Fibroblast of mammary gland (primary cell): ENCODE results near the gene COL9A2.

Experiments
- DNase-seq: peaks from one replicate; pipeline ENCODE4 v3.0.0-alpha.2; 2010; ENCODE audit warnings: low read depth
- H3K4me3 ChIP-seq: 2 replicates; pipeline ENCODE4 v1.5.1; 2011; ENCODE audit warnings: low read depth, mild to moderate bottlenecking, low read length, moderate library complexity; ENCODE audit not compliant: control insufficient read depth
- TF ChIP-seq, protein P1 (sequence below): conservative IDR thresholded peaks from 2 replicates; pipeline ENCODE4 v1.5.1; 2011; ENCODE audit warnings: low read depth, low read length, inconsistent platforms; ENCODE audit not compliant: control insufficient read depth, insufficient read depth

Gene COL9A2

DNA sequence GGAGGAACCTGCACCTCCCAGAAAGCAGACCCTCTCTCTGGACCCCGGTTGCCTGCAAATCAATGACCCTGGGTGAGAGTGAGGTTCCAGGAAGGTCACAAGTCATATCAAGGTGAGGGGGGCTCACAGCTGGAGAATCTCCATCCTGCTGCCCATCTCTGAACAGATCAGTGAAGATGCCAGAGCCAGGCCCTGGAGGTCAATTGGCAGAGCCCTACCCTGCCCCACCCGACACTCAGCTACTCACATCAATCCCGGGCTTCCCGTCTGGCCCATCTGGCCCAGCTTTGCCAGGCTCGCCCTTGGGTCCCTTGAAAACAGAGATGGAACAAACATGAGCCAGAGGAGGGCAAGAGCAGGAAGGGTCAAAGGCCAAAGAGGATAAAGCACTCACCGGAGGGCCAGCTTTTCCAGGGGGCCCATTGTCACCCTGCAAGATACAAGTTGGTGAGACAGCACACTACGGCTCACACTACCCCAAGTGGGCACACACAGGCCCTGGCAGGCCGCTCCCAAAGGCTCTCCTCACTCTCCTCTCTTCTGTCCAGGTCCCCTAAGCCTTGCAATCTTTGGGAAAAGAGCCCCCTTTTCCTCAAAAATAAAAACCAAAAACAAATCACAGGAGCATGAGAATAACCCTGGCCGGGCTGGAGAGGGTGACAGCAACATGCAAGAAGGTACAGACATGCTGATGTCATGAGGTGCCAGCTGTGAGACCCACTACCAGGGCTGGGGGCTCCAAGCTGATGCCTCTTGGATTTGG lies 2.9 kb downstream of the COL9A2 start:
- TF ChIP-seq, protein P1, sequence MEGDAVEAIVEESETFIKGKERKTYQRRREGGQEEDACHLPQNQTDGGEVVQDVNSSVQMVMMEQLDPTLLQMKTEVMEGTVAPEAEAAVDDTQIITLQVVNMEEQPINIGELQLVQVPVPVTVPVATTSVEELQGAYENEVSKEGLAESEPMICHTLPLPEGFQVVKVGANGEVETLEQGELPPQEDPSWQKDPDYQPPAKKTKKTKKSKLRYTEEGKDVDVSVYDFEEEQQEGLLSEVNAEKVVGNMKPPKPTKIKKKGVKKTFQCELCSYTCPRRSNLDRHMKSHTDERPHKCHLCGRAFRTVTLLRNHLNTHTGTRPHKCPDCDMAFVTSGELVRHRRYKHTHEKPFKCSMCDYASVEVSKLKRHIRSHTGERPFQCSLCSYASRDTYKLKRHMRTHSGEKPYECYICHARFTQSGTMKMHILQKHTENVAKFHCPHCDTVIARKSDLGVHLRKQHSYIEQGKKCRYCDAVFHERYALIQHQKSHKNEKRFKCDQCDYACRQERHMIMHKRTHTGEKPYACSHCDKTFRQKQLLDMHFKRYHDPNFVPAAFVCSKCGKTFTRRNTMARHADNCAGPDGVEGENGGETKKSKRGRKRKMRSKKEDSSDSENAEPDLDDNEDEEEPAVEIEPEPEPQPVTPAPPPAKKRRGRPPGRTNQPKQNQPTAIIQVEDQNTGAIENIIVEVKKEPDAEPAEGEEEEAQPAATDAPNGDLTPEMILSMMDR, result no peak
- no peak for DNase-seq
- no peak overlapping the region for H3K4me3 ChIP-seq

DNA sequence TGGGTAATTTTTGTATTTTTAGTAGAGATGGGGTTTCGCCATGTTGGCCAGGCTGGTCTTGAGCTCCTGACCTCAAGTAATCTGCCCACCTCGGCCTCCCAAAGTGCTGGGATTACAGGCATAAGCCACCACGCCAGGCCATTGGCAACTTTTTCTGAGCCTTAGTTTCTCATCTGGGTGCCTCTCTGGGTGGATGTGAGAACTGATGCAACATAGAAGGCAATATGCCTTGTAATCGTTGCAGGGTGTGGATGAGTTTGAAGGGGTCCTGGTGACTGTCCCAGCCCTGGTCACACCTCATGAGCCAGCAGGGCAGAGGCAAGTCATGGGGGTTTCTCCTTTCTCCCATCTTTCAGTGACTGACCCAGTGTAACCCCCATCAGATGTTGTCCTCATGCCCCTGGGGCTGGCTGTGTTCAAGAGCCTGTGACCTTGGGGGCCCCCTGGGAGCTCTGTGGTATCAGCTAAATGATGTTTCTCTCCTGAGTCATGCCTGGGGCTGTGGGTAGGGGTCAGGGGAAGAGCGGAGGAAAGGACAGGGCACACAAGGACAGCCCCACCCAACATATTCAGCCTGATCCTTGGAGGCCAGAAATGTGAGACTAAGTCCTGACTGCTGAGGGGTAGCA lies 3.6 kb downstream of the COL9A2 start:
- DNase-seq, result peak; percentile 56

DNA sequence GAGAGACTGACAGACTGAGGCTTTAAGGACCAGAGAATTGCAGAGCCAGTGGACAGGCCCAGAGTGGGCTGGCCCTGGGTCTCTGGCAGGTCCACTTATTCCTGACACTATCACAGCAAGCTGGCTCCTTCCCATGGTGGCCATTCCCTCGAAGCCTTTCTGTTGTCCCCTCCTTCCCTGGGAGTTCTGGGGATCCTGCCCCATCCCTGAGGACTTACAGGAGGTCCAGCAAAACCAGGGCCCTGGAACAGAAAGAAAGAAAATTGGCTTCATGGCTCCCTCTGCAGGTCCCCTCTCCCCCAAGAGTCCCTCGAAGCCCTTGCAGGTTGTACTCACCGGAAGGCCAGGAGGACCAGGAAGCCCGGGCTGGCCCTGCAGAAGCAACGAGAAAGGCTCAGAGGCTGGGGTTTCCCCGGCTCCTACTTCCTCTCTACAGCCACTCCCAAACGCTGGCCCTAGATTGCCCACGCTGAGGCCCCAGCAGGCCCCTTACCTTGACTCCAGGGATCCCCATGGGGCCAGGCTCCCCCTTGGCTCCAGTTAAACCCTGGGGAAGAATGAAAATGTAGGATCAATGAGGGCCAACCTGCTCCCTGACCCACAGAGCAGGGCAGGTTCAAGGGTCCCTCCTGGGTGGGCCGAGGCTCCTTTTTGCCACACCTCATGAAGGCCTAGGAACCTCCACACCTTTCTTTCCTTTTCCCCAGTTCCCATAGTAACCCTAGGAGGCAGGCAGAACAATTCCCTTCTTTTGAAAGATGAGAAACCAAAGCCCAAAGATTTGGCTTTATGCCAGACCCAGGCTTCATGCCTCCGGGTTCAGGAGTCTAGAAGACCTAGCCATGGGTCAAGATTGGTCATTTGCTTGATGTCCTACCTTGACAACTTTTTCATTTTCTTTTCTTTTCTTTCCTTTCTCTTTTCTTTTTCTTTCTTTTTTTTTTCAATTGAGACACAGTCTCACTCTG lies 4.6 kb downstream of the COL9A2 start:
- DNase-seq, result no peak
- no peak overlapping the region for H3K4me3 ChIP-seq
- TF ChIP-seq, protein P1, result no peak

More for the DNA sequence above, 3.6 kb downstream of the COL9A2 start:
- TF ChIP-seq, protein P1, result no peak
- H3K4me3 ChIP-seq, result no peak overlapping the region

DNA sequence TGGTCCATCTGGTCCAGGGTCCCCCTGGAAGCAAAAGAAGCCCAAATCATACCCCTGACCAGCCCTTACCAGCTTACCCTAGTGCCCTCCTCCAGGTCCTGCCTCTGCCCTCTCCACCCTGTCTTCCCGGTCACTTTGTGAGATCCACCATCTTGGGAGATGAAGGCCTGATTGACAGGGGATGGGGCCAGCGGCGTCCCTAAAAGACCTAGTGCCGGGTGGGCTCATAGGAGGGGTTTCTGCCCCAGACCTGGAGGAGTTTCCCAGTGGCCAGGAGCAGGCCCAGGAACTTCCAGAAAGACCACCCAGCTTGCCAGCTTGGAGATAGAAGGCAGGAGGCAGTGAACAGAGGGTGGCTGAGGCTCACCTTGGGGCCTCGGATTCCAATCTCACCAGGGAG lies 5.4 kb downstream of the COL9A2 start:
- TF ChIP-seq, protein P1, result no peak
- no peak for DNase-seq
- no peak overlapping the region for H3K4me3 ChIP-seq

DNA sequence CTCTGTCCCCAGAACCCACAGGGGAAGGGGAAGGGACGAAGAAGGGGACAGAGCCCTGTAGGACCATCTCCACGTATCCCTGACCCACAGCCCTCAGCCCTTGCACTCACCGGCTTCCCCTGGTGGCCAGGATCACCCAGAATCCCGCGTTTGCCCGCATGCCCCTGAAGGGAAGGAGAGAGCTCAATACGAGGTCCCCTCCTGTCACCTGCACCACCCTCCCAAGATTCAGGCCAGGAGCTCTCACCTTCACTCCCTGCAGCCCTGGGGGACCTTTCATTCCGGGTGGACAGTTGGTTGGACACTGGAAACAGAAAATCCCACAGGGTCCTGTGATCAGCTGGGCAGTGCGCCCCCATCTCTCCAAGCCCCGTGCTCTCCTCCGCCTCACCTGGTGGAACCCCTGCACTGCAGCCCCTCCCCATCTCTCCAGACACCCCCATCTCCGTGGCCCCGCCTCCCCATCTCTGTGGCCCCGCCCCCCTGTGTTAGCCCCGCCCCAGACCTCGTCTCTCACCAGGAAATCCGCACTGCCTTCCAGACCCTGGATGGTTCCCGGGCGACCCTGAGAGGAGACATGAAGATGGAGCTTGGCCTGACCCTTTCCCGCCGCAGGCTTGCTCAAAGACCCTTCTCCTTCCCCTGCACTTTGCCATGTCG lies 6.0 kb downstream of the COL9A2 start:
- H3K4me3 ChIP-seq, result no peak overlapping the region
- no peak for DNase-seq
- TF ChIP-seq, protein P1, result no peak

DNA sequence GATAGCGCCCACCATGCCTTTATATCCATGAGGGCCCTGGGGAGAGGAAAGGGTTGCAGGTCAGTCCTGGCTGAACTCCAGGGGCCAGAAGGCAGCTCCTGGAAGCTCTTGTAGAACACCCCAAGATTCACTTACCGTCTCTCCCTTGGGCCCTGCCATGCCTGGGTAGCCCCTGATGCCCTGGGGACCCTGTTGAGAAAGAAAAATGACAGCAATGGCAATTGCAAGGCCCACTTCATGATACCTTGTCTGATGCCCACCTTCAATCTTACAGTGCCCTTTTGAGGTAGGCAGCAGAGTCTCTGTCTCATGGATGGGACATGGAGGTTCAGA lies 7.0 kb downstream of the COL9A2 start:
- no peak for DNase-seq
- TF ChIP-seq, protein P1, result no peak
- H3K4me3 ChIP-seq, result no peak overlapping the region
